GM21528 (cell line): ENCODE data around the gene SYT12.

Source experiments
- ATAC-seq: cut with Tn5 transposase; IDR thresholded peaks from one replicate; pipeline ENCODE4 v1.9.1; 2021; ENCODE audit warnings: mild to moderate bottlenecking, moderate library complexity; ENCODE audit not compliant: unreplicated experiment, low FRiP score

Gene SYT12

GRCh38 chr11:67054346-67054835 is 31.5 kb downstream of the SYT12 start:
- ATAC-seq = no peak

GRCh38 chr11:67054836-67055523 is 32.0 kb downstream of the SYT12 start:
- no peak for ATAC-seq

- no peak for ATAC-seq
Observed at GRCh38 chr11:67055812-67056211, 32.9 kb downstream of the SYT12 start.

GRCh38 chr11:67056267-67057204 is 33.6 kb downstream of the SYT12 start, which contains the start of gene RHOD:
Gene RHOD (plus strand): TSS chr11:67056847. CDS start chr11:67056903, 56 bp downstream.
- ATAC-seq = no peak

- no peak for ATAC-seq
Observed at GRCh38 chr11:67057205-67057672, 34.3 kb downstream of the SYT12 start.

GRCh38 chr11:67058506-67058905 is 35.6 kb downstream of the SYT12 start:
- no peak for ATAC-seq

GRCh38 chr11:67059671-67060070 is 36.7 kb downstream of the SYT12 start:
- ATAC-seq = no peak

- ATAC-seq = no peak
Observed at GRCh38 chr11:67060111-67060522, 37.2 kb downstream of the SYT12 start.

- no peak for ATAC-seq
Observed at GRCh38 chr11:67062526-67063373, 39.8 kb downstream of the SYT12 start.

GRCh38 chr11:67066333-67066709 is 43.4 kb downstream of the SYT12 start:
- ATAC-seq = no peak

- ATAC-seq = no peak
Observed at GRCh38 chr11:67071420-67072284, 48.7 kb downstream of the SYT12 start.

- no peak for ATAC-seq
Observed at GRCh38 chr11:67072295-67072694, 49.4 kb downstream of the SYT12 start.

GRCh38 chr11:67073908-67074307 is 51.0 kb downstream of the SYT12 start:
- ATAC-seq = no peak

- ATAC-seq = no peak
Observed at GRCh38 chr11:67076202-67076601, 53.3 kb downstream of the SYT12 start.

GRCh38 chr11:67079065-67079705 is 56.3 kb downstream of the SYT12 start:
- no peak for ATAC-seq

- no peak for ATAC-seq
Observed at GRCh38 chr11:67082071-67082791, 59.3 kb downstream of the SYT12 start.

- no peak for ATAC-seq
Observed at GRCh38 chr11:67083786-67084366, 60.9 kb downstream of the SYT12 start.

GRCh38 chr11:67085617-67086016 is 62.7 kb downstream of the SYT12 start:
- no peak for ATAC-seq
